K562 (cell line): ENCODE results near the gene IGF2R. TPM values are rescaled to one million over a fixed set of nuclear protein-coding genes. Genes with fewer than 3 reads are reported as not detected.

Experiments
- ARHGAP35 ChIP-seq: fragments of 450-650 bp; IDR thresholded peaks from 2 replicates; pipeline ENCODE4 v1.6.1; 2018; ENCODE audit not compliant: partially characterized antibody
- CBX2 ChIP-seq: fragments of 200-600 bp; sonication (generic); IDR thresholded peaks from one replicate; pipeline ENCODE4 v1.6.1; 2012; ENCODE audit warnings: mild to moderate bottlenecking, low read length, inconsistent platforms; ENCODE audit not compliant: insufficient read depth, poor library complexity, severe bottlenecking
- HDAC1 ChIP-seq, 2 experiments: fragments of 450-650 bp; IDR thresholded peaks; 2 replicates each; pipeline ENCODE4 v1.6.1; 2016 to 2017; ENCODE audit warnings: inconsistent platforms in 1 of 2, mild to moderate bottlenecking in 1 of 2, moderate library complexity in 1 of 2
- IFI16 ChIP-seq: fragments of 250-450 bp; sonication (Bioruptor Pico); IDR thresholded peaks from 2 replicates; pipeline ENCODE4 v2.1.2; 2022; ENCODE audit warnings: mild to moderate bottlenecking, inconsistent platforms
- JUN ChIP-seq, 2 experiments: sonication (generic) in 1 of 2; formaldehyde crosslinking in 1 of 2; IDR thresholded peaks; 2 replicates each; pipeline versions ENCODE4 v1.6.1 to v1.8.0; 2012 to 2022; ENCODE audit warnings: borderline replicate concordance in 2 of 2, mild to moderate bottlenecking in 2 of 2, improper control_type of control experiment in 1 of 2, low read depth in 1 of 2, low read length in 1 of 2, missing genetic modification reagents in 1 of 2
- NFIX ChIP-seq: fragments of 250-450 bp; sonication (Bioruptor Pico); IDR thresholded peaks from 2 replicates; pipeline ENCODE4 v1.4.0; 2020; ENCODE audit warnings: low read depth, mild to moderate bottlenecking, moderate library complexity
- RB1 ChIP-seq: fragments of 450-650 bp; IDR thresholded peaks from 2 replicates; pipeline ENCODE4 v1.6.1; 2017; ENCODE audit warnings: low read depth, mild to moderate bottlenecking
- RFX5 ChIP-seq: IDR thresholded peaks from 2 replicates; pipeline ENCODE4 v1.6.1; 2011; ENCODE audit warnings: low read depth, mild to moderate bottlenecking, improper control_type of control experiment, low read length
- SIX5 ChIP-seq, 2 experiments: IDR thresholded peaks; 2 replicates each; pipeline ENCODE4 v1.6.1; 2011; ENCODE audit warnings: low read length in 2 of 2, borderline replicate concordance in 1 of 2, low read depth in 1 of 2, mild to moderate bottlenecking in 1 of 2, moderate library complexity in 1 of 2; ENCODE audit not compliant: insufficient read depth in 1 of 2
- SMAD4 ChIP-seq: fragments of 250-450 bp; sonication (Bioruptor Pico); conservative IDR thresholded peaks from 2 replicates; pipeline ENCODE4 v1.8.0; 2021; ENCODE audit warnings: inconsistent platforms, mild to moderate bottlenecking, moderate library complexity
- SPI1 ChIP-seq: IDR thresholded peaks from 2 replicates; pipeline ENCODE4 v1.6.1; 2011; ENCODE audit warnings: low read depth, low read length, control low read depth, borderline replicate concordance
- TAF1 ChIP-seq: IDR thresholded peaks from 2 replicates; pipeline ENCODE4 v1.6.1; 2011; ENCODE audit warnings: mild to moderate bottlenecking, low read length, moderate library complexity; ENCODE audit not compliant: insufficient read depth, control insufficient read depth, severe bottlenecking; ENCODE audit errors: extremely low read depth
- polyA plus RNA-seq, 8 experiments: library from polyadenylated mRNA; depleted of rRNA in 4 of 8; stranded (reverse) in 5 of 8; unstranded in 3 of 8; fragments of >200 nt; fragmentation: Nextera tagmentation in 2 of 8; fragmentation: Illumina TruSeq in 1 of 8; extraction: Ambion mirVana in 2 of 8; extraction: Trizol in 1 of 8; gene quantifications; 2 replicates each; pipeline versions ENCODE4 v1.2.1 to v1.2.3, GENCODE V29; 2011 to 2014; ENCODE audit warnings: inconsistent platforms in 1 of 8, missing spikeins in 1 of 8
- total RNA-seq, 7 experiments: library from RNA; depleted of rRNA in 6 of 7; stranded (reverse); fragments of >200 nt in 6 of 7; fragmentation: Illumina TruSeq in 2 of 7; extraction: Trizol in 2 of 7; gene quantifications; 2 replicates each; pipeline versions ENCODE4 v1.2.1 to v1.2.3, GENCODE V29; 2011 to 2021; ENCODE audit warnings: low replicate concordance in 1 of 7
- TF ChIP-seq, protein P1 (sequence below): sonication (generic); formaldehyde crosslinking; IDR thresholded peaks from 2 replicates; pipeline ENCODE4 v1.8.1; 2023; ENCODE audit warnings: missing genetic modification reagents, mild to moderate bottlenecking, borderline replicate concordance
- TF ChIP-seq, protein P2 (sequence below): fragments of 450-650 bp; formaldehyde crosslinking; IDR thresholded peaks from 2 replicates; pipeline ENCODE4 v1.4.0; 2020; ENCODE audit warnings: mild to moderate bottlenecking, moderate library complexity
- TF ChIP-seq, protein P3 (sequence below): sonication (generic); formaldehyde crosslinking; IDR thresholded peaks from 2 replicates; pipeline ENCODE4 v1.8.1; 2023; ENCODE audit warnings: mild to moderate bottlenecking, missing genetic modification reagents
- TF ChIP-seq, protein P4 (sequence below): fragments of 250-450 bp; sonication (Bioruptor Pico); IDR thresholded peaks from 2 replicates; pipeline ENCODE4 v1.8.0; 2022; ENCODE audit warnings: inconsistent platforms

IGF2R gene
- total and polyA plus RNA-seq, 9 of the 15 experiments (the other 6 are each of a cell fraction or from before 2014, with no cell fraction given) = 3.5 to 92.3 (median 34.5) TPM

DNA sequence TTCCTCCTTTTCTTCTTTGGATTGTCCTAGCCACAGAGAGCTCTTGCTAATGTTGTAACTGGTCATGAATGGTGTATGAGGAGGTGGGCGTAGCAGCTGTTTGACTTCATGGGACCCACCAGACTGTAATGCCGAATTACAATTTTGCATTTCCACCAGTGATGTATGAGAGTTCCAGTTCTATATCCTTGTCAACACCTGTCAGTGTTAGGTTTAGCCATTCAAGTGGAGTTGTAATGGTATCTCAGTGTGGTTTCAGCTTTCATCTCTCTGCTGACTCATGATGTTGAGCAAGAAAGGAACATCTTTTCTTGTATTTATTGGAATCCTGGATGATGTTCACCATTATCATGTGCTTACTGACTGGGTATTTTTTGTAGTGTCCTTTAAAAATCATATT, 5.1 kb downstream of the IGF2R start (continued):
- TF ChIP-seq, protein P1, sequence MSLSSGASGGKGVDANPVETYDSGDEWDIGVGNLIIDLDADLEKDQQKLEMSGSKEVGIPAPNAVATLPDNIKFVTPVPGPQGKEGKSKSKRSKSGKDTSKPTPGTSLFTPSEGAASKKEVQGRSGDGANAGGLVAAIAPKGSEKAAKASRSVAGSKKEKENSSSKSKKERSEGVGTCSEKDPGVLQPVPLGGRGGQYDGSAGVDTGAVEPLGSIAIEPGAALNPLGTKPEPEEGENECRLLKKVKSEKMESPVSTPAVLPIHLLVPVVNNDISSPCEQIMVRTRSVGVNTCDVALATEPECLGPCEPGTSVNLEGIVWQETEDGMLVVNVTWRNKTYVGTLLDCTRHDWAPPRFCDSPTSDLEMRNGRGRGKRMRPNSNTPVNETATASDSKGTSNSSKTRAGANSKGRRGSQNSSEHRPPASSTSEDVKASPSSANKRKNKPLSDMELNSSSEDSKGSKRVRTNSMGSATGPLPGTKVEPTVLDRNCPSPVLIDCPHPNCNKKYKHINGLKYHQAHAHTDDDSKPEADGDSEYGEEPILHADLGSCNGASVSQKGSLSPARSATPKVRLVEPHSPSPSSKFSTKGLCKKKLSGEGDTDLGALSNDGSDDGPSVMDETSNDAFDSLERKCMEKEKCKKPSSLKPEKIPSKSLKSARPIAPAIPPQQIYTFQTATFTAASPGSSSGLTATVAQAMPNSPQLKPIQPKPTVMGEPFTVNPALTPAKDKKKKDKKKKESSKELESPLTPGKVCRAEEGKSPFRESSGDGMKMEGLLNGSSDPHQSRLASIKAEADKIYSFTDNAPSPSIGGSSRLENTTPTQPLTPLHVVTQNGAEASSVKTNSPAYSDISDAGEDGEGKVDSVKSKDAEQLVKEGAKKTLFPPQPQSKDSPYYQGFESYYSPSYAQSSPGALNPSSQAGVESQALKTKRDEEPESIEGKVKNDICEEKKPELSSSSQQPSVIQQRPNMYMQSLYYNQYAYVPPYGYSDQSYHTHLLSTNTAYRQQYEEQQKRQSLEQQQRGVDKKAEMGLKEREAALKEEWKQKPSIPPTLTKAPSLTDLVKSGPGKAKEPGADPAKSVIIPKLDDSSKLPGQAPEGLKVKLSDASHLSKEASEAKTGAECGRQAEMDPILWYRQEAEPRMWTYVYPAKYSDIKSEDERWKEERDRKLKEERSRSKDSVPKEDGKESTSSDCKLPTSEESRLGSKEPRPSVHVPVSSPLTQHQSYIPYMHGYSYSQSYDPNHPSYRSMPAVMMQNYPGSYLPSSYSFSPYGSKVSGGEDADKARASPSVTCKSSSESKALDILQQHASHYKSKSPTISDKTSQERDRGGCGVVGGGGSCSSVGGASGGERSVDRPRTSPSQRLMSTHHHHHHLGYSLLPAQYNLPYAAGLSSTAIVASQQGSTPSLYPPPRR (CRISPR knock-in tag) = no peak
- TF ChIP-seq RFX5 (no peak), SIX5 (IDR thresholded peaks at IDR 0.05; ENCODE audit: borderline replicate concordance in 1 of 2, insufficient read depth in 1 of 2, low read depth in 1 of 2, low read length in 2 of 2) (no peak), CBX2 (no peak), RB1 (no peak), NFIX (CRISPR knock-in tag) (no peak), IFI16 (CRISPR knock-in tag) (no peak), HDAC1 (IDR thresholded peaks at IDR 0.05) (peak; percentile 2 to 66; a peak in 2 of 4 replicates), JUN (IDR thresholded peaks at IDR 0.05; ENCODE audit: borderline replicate concordance, low read depth, low read length) (peak; percentile 60; the same call in 1 of the 2 replicates), JUN (CRISPR knock-in tag; IDR thresholded peaks at IDR 0.05; ENCODE audit: borderline replicate concordance) (no peak), ARHGAP35 (no peak), TAF1 (no peak), SMAD4 (CRISPR knock-in tag) (no peak), SPI1 (no peak)
- TF ChIP-seq, protein P2, sequence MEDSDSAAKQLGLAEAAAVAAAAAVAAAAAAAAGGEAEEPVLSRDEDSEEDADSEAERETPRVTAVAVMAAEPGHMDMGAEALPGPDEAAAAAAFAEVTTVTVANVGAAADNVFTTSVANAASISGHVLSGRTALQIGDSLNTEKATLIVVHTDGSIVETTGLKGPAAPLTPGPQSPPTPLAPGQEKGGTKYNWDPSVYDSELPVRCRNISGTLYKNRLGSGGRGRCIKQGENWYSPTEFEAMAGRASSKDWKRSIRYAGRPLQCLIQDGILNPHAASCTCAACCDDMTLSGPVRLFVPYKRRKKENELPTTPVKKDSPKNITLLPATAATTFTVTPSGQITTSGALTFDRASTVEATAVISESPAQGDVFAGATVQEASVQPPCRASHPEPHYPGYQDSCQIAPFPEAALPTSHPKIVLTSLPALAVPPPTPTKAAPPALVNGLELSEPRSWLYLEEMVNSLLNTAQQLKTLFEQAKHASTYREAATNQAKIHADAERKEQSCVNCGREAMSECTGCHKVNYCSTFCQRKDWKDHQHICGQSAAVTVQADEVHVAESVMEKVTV (CRISPR knock-in tag) = no peak
- TF ChIP-seq, protein P3, sequence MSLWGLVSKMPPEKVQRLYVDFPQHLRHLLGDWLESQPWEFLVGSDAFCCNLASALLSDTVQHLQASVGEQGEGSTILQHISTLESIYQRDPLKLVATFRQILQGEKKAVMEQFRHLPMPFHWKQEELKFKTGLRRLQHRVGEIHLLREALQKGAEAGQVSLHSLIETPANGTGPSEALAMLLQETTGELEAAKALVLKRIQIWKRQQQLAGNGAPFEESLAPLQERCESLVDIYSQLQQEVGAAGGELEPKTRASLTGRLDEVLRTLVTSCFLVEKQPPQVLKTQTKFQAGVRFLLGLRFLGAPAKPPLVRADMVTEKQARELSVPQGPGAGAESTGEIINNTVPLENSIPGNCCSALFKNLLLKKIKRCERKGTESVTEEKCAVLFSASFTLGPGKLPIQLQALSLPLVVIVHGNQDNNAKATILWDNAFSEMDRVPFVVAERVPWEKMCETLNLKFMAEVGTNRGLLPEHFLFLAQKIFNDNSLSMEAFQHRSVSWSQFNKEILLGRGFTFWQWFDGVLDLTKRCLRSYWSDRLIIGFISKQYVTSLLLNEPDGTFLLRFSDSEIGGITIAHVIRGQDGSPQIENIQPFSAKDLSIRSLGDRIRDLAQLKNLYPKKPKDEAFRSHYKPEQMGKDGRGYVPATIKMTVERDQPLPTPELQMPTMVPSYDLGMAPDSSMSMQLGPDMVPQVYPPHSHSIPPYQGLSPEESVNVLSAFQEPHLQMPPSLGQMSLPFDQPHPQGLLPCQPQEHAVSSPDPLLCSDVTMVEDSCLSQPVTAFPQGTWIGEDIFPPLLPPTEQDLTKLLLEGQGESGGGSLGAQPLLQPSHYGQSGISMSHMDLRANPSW (CRISPR knock-in tag) = 0 out of 2 replicates have a peak, but pooled peaks have one; percentile 31
- TF ChIP-seq, protein P4, sequence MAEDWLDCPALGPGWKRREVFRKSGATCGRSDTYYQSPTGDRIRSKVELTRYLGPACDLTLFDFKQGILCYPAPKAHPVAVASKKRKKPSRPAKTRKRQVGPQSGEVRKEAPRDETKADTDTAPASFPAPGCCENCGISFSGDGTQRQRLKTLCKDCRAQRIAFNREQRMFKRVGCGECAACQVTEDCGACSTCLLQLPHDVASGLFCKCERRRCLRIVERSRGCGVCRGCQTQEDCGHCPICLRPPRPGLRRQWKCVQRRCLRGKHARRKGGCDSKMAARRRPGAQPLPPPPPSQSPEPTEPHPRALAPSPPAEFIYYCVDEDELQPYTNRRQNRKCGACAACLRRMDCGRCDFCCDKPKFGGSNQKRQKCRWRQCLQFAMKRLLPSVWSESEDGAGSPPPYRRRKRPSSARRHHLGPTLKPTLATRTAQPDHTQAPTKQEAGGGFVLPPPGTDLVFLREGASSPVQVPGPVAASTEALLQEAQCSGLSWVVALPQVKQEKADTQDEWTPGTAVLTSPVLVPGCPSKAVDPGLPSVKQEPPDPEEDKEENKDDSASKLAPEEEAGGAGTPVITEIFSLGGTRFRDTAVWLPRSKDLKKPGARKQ (CRISPR knock-in tag) = no peak
